HG02943 (cell line): ENCODE data around the gene HES3.

Experiments
- ATAC-seq: cut with Tn5 transposase; IDR thresholded peaks from one replicate; pipeline ENCODE4 v1.9.1; 2021; ENCODE audit warnings: mild to moderate bottlenecking, low read depth, moderate library complexity; ENCODE audit not compliant: unreplicated experiment

HES3 gene

DNA sequence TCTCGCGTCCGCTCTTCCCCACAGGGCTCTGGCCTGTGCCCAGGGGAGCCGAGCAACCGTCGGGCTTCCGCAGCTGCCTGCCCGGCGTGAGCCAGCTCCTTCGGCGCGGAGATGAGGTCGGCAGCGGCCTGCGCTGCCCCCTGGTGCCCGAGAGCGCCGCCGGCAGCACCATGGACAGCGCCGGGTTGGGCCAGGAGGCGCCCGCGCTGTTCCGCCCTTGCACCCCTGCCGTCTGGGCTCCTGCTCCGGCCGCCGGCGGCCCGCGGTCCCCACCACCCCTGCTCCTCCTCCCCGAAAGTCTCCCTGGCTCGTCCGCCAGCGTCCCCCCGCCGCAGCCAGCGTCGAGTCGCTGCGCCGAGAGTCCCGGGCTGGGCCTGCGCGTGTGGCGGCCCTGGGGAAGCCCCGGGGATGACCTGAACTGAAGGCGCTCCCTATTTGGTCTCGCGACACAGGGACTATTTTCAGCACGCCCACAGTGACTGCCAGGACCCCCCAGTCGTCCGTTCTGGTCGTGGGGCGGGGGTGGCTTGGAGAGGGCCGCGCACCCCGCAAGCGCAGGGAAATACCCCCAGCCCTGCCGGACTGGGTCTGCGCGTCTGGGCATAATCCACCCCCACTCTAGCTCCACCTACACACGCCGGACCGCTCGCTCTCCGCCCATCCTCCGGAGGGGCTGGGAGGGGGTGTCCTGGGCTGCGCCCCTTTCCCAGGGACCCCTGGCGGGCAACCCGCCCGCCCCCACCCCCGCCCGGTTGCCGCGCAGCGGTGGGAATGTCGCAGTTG, 1.3 kb downstream of the HES3 start:
- ATAC-seq: no peak

DNA sequence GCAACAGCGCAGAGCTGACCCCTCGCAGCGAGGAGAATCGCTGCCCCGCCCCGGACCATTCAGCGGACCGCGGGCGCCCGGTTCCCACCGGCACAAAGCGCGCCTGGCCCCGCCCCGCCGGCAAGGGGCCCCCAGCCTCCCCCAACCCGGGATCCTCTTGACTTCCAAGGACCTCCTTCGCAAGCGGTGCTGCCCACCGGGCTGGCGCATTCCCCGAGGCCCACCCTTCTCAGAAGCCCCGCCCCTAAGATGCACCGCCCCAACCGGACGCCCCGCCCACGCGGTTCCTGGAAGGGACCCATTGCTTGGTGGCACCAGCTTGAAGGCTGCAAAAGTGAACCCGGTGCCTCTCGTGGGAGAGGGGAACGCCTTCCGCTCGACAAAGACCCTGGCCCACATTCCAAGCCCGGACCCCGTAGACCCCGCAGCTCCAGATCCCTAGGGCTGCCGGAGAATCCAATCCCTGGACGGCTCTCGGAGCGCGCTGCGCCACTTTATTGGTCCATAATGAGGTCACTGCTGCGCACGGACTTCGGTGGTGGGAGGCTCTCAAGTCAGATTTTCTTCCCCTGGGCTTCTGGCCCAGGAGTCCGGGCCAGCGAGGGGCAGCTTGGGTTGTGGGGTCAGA, 2.0 kb downstream of the HES3 start:
- no peak for ATAC-seq

DNA sequence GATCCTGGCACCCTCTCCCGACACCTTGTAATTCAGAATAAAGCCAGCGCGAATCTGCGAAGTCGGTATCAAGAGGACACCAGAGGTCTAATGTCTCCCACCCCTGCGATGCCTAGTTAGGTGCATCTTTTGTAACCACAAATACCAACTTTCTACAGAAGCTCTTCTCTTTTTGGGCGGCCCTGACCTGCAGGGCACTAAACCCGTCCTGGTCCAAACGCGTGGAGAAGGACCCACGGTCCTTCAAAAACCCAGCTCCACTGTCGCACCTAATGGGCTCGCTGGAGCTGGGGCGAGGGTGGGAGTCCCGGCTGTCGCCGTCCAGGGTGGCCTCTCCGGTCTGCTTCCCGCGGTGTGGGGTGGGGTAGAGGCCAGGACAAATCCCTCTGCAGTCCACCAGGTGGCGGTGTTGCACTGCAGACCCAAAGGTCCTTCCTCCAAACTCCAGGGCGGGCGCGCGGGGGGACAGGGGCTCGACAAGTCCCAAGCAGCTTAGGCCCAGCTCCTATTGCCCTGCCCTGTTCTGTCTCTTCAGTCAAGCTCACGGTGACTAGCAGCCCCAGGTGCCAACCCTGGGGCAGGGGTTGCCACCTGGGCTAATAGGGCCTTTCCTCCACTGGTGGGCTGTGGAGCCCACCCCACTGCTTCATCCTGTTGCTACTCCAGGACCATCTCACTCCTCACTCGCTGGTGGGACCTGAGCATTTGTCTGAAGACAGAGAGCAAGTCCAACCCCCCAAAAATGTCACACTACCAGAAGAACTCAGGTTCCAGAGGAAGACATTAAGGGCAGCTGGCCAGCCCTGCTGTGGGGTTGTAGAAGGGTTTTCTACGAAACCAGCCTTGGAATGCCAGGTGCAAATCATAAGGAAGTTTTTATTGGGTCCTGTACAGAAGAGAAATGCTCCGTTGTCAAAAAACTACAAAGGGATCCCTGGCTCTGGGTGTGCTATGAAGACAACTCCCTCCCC, 2.8 kb downstream of the HES3 start:
- no peak for ATAC-seq

DNA sequence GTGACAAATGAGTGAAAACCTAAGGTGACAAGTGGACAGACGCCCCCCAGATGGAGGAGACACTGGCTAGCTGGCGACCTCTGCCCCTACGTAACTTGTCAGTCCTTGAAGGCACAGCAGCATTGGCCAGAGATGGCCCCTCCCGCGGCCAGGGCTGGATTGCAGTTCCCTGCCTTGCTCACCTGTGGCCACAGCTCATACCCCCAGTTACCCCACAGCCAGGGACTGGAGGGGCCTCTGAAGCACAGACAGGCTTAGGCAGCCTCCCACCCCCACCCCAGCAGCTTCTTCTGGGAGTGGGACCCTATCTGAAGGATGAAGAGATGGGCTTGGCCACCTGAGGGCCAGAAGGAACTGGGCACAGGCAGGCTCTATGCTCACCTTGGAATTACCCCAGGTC, 3.7 kb downstream of the HES3 start:
- ATAC-seq: no peak

DNA sequence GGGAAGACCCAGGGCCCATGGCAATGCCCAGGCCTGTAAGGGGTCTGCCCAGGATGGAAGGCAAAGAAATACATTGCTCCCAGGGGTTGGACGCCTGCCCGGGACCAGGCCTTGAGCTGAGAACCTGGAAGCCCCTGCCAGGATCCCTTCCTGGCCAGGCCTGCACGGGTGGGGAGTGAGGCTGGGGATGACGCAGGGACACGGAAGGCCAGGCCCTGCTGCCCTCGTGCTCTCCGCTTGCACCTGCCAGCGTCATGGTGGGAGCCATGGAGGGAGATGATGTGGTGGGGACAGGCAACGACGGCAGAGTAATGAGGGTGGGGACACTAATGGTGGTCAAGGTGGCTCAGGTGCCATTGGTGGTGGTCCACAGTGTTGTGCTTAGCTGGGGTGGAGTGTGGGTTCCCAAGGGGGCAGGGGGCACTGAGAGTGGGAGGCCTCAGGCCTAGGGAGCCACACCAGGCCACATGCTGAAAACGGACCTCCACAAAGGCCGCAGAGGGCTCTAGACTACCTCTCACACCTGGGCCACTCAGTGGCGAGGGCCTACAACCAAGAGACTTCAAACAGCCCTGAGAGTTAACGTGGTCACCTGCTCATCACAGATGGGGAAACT, 4.3 kb downstream of the HES3 start:
- ATAC-seq: no peak

DNA sequence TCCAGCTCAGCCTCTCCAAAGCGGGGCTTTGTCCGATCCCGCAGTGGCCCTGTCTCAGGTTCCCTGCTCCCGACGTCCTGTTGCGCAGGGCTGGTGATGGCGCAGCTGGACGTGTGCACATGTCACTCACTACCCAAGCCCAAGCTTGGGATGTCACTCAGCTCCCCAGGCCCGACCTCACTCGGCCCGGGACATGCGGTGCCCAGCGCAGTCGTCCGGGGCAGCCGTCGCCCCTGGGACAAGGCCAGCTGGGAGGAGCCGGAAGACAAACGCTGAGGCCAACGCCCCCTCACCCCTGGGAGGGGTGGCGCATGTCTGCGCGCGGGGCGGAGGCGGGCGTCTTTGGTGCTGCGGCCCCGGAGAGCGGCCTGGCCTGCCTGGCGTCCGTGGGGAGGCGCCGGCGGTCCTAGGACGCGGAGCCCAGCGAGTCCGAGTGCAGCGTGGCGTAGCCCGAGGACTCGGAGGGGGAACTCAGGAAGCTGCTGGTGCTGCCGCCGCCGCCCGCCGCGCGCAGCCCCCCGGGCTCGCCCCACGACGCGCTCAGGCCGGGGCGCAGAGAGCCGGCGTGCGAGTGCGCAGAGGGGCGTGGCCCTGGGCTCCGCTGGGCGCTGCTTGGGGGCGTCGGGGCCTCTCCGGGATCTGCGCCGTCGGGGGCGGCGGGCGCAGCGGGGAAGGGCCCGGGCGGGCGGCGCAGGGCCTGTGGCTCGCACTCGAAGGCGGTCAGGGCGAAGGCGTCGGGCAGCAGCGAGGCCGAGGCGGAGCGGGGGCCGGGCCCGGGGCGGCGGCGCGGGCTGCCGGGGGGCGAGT, 5.2 kb downstream of the HES3 start:
- ATAC-seq: no peak

DNA sequence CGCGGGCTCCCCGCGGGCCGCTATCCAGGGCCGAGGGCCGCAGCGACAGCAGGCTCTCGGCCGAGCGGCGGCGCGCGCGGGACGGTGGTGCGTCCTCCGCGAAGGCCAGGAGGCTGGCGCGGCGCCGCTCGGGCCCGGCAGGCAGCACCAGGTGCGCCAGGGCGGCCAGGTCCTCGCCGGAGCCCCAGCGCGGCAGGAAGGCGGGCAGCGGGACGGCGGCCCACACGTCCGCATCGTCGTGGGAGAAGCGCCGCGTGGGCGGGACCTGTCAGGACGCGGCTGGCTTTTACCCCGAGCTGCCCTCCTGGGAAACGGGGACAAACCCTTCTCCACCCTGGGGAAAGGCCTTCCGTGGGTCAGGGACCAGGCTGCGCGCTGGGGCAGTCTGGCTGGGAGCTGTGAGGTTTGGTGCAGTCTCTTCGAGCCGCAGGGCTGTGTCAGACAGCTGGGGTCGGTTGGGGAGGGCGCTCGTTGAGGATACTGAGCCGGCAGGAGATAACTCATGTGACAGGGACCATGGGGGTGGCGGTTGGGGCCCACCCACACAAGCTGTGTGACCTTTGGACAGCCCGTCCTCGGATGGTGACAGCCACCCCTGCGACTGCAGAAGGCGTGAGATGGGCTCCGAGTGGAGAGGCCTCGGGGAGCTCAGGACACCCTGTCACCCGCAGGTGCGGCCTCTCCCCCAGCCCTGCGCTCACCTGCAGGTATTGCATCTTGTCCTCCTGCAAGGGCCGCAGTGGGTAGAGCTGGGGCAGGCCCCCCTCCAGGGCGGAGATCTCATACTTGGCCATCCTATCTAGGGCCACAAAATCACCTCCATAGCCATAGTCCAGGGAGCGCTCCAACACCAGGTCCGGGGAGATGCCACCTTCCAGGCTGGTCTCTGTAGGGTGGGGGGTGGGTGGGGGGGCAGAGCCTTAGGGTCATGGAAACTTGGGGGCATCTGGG, 6.0 kb downstream of the HES3 start:
- ATAC-seq: no peak

DNA sequence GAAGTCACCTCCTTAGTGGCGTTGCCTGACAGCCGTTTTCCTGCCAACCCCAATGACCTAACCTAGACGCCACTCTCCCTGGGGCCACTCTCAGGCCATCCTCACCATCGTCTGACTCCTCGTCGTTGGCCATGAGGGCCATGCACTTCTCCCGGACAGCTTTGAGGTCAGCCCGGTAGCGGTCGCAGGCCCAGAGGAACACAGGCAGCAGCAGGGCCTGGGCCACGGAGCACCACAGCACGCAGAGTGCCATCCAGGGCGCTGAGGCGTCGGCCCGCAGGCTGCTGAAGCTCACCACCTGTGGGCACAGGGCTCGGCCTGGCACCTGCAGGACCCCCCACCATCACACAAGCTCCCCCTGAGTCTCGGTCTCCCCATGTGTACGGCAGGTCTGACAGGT, 7.3 kb downstream of the HES3 start:
- ATAC-seq: no peak

DNA sequence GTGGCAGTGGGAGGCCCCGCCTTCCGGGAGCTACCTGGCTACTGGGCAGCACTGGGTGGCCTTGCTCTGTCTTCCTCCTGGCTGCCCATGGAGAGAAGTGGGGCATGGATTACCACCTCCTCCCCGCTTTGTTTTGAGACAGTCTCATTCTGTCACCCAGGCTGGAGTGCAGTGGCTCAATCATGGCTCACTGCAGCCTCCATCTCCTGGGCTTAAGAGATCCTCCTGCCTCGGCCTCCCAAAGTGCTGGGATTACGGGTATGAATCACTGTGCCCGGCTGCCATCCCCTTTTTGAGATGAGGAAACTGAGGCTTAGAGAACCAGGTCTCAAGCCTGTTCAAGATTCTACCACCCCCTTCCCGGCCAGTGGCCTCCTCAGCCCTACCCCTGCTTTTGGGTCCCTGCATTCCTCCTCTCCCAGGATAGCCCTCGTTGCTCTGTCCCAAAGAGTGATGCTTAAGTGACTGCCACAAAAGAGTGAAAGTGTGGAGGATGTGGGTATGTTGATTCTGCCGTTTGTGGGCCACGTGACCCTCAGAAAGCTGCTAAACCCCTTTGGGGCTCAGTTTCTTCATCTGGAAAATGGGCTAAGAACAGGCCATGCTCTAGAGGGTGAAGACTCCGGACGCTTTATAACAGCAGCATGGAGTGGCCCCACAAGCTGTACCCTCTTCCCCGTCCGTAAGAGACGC, 7.8 kb downstream of the HES3 start:
- no peak for ATAC-seq

DNA sequence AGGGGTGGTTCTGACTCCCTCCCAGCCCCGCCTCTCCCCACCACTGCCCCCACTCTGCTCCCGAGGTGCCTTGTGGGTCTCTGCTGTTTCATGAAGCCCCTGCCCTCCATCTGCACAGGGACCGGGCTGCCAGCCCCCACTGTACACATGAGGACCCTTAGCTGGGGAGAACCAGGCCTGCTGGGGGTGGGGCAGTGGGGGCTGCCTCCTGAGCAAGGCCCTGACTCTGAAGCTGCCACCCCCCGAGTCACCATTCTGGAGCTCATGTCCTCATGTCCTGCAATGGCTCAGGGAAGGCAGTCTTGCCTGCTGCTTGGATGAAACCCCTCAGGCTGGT, 8.4 kb downstream of the HES3 start:
- ATAC-seq: no peak

DNA sequence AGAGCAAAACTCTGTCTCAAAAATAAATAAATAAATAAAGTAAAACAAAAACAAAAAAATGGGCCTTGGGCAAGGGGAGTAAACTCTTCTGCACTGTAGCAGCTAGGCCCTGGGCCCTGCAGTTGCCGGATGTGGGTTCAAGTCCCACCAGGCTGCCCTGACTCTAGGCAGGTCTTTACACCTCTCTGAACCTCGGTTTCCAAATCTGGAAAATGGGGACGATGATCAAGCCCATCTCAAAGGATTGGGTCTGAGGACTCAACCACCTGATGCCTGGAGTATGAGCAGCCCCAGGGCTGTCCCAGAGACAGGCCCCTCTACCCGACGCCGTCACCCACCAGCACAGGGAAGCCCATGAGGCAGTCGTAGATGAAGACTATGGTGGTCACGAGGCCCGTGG, 9.4 kb downstream of the HES3 start:
- ATAC-seq: no peak

DNA sequence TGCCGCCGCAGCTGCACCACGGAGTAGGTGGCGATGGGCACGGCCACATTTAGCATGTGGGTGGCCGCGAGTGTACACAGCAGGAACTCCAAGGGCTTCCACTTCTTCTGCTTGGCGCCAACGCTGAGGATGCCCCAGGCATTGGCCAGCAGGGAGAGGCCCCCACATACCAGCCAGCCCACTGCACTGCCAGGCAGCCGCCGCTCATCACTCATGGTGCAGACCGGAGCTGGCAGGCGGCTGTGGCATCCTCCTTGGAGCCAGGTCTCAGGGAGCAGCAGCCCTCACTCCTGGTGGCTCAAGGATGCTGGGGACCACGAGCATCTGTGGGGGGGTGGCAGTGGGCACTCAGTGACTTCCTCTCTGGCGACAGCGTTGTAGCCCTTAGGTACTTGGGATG, 10.7 kb downstream of the HES3 start:
- no peak for ATAC-seq

DNA sequence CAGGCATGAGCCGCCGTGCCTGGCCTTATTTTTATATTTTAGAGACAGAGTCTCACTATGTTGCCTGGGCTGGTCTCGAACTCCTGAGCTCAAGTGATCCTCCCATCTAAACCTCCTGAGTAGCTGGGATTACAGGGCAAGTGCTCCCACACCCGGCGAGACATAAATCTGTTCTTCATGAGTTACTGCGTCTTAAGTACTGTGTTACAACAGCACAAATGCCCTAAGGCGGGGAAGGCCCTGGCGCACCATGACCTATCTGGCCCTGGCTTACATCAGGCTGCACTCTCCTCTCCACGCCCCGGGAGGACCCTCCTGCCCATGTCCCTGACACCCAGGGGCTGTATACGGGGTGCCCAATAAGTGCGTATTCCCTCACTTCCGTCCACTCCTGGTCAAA, 12.7 kb downstream of the HES3 start:
- no peak for ATAC-seq

DNA sequence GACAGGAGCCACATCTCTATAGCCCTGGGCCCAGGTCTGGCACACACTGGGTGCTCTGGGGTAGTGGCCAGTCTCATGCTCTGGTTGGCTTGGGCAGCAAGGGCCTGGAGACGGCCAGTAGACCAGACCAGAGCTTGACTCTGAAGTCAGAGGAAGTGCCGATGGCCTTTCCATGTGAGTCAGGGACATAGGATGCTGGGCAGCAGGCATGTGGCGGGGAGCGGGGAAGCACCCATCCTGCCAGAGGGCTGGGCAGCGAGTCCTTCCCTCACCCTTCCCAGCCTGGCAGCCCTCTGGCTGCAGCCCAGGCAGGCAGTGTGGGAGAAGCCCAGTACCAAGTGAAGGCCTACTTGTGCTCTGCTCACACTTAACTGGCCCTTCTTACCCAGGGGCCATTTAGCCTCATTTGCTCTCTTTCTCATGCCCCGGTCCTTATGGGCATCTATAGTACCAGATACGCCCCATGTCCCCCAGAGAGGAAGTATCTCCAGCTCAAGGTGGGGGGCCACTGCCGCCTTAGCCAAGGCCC, 13.6 kb downstream of the HES3 start:
- no peak for ATAC-seq

DNA sequence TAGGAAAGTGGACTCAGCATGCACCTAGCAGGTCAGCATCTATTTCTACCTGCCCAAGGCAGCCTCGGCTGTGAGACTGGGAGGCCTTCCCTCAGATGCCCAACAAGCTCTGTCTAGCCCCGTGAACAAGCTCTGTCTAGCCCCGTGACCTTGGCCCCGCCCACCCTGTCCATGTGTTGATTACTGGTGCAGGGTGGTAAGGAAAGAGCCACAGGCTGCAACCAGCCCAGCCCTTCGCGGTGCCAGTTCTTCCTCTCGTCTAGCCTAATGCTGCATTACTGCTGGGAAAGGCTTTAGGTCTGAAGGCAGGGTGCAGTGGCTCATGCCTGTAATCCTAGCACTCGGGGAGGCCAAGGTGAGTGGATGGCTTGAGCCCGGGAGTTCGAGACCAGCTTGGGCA, 14.7 kb downstream of the HES3 start:
- no peak for ATAC-seq

DNA sequence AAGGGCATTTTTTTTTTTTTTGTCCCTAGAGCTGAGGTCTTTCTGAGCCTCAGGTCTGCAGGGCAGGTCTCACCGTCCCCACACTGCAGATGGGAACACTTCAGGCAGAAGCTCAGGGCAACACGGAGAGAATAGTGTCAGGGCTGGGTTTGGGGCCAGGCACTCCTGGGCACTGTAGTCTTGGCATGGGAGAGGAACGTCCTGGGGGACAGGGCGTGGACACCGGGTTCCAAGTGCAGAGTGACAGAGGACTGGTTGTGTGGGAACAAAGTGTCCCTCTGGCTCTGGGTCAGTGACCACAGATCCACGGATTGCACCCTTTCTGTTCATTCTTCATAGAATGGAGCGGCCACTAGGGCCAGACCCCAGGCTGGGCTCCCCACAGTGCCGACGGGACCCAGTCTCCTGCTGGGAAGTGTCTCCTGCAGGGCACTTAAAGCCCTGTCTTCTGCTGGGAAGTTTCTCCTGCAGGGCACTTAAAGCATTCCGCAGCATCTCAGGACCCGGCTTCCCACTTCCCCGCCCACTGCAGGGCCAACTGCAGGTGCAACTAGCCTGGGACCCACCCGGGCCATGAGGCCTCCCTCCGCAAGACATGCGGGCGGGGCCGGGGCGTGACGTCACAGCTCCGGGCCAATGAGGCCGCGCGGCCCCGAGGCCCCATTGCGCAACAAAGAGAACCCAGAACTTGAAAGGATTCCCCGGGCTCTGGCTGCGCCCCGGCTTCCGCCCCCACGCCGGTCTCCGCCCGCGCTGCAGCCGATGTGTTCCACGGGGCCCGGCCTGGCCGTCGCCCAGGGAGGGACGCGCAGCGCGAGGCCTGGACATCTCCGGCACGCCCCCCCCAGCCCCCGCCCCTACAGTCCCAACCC, 15.7 kb downstream of the HES3 start:
- no peak for ATAC-seq

DNA sequence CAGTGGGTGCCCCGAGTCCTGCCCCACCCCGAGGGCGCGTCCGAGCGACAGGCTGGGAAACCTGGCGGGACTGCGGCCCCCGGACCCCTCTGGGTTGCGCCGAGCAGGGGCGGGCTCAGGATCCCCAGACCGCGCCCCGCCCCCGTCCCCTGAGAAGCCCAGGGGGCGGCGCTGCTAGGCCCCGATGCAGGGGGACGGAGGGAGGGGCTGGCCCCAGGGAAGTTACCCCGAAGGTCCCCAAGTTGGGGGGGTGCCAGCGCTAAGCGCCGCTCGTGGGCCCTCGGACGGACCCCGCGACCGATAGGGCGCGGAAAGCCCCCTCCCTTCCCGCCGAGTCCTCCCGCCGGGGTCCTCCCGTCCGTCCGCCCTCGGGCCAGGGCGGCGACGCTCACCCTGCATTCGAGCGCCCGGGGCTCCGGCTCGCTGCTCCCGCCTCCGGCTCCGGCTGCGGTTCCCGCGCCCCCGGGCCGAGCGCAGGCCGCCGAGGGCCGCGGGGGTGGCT, 16.5 kb downstream of the HES3 start:
- ATAC-seq: no peak
